ENCODE measurements around the gene CDKN1B. TPM values are rescaled to one million over a fixed set of nuclear protein-coding genes. Genes with fewer than 3 reads are reported as not detected.
A peak's percentile ranks its signal among the peaks of the same experiment; 100 is the strongest.

CDKN1B gene
- total and polyA plus RNA-seq, 2 of the 4 experiments (the other 2 are of a cell fraction): 13.9 to 17.4 TPM

DNA sequence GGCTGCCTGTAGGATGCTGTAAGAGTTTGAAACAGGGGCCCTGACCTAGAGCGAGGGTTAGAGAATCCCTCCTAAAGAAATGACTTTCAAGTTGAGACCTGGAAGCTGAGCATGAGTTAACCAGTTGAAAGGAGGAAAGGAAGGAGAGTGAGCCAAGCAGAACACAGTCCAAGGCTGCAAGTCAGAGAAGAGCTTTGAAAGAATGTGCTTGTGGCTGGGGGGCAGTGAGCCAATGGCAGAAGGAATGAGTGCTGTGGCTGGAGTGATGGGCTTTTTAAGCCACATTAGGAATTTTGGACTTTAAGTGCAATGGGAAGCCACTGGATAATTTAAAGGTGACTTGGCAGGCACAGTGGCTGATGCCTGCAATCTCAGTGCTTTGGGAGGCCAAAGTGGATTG, 18.1 kb downstream of the CDKN1B start:
- Histone ChIP-seq H2AK9ac (replicated peaks; ENCODE audit: low read depth, low read length, poor library complexity) (peak overlapping the region; percentile 69), H2BK20ac (ENCODE audit: low read depth, low read length) (peak overlapping the region; percentile 78; the same call in 1 of the 2 replicates), H3K9me3 (ENCODE audit: control insufficient read depth, insufficient read depth, low read length) (no peaks in the 10 kb centered on the region), H3K36me3 (ENCODE audit: control insufficient read depth, insufficient read depth, low read length) (no peaks in the 10 kb centered on the region), H3K56ac (ENCODE audit: extremely low read depth, insufficient read depth, low read length) (no peak overlapping the region), H4K5ac (ENCODE audit: low read depth, low read length) (peak overlapping the region; percentile 26), H2AK5ac (ENCODE audit: low read depth, low read length) (peak overlapping the region; percentile 76), H3K4me2 (ENCODE audit: low read depth, low read length) (peak overlapping the region; percentile 62), H3K27me3 (ENCODE audit: control insufficient read depth, insufficient read depth, low read length) (no peaks in the 10 kb centered on the region), H3K27ac (ENCODE audit: insufficient read depth, low read length) (peak overlapping the region; percentile 47; the same call in 1 of the 2 replicates), H4K20me1 (ENCODE audit: insufficient read depth, low read length) (0 out of 2 replicates have a peak, but pooled peaks cover 3% of the 10 kb centered on the region), H3K4me1 (ENCODE audit: control insufficient read depth, insufficient read depth, low read length) (peaks cover 15% of the 10 kb centered on the region), H3K9ac (ENCODE audit: low read depth, low read length) (no peak overlapping the region; the same call in 1 of the 2 replicates), H2BK15ac (ENCODE audit: low read depth, low read length) (peak overlapping the region; percentile 88; the same call in 1 of the 3 replicates), H3K9me1 (ENCODE audit: insufficient read depth, low read length) (peaks cover 7% of the 10 kb centered on the region; the same call in 1 of the 2 replicates), H3K4ac (ENCODE audit: low read depth, low read length) (peak overlapping the region; percentile 90), H3K18ac (ENCODE audit: low read depth, low read length) (no peak overlapping the region), H3K79me1 (ENCODE audit: low read depth in 1 of 2, low read length in 2 of 2) (peaks cover 38 to 55% of the 10 kb centered on the region in 2 experiments; a peak in 3 of 4 replicates), H2BK5ac (ENCODE audit: low read depth, low read length, poor library complexity, severe bottlenecking) (peak overlapping the region; percentile 70), H4K91ac (ENCODE audit: insufficient read depth, low read depth, low read length) (peak overlapping the region; percentile 78), H2AFZ (replicated peaks; ENCODE audit: low read length, poor library complexity) (no peak overlapping the region), H3K23ac (ENCODE audit: low read depth, low read length) (peak overlapping the region; percentile 84), H4K8ac (ENCODE audit: low read depth in 2 of 2, low read length in 2 of 2) (peak overlapping the region; percentile 67 to 80; a peak in 3 of 4 replicates), H3K14ac (replicated peaks; ENCODE audit: low read depth, low read length) (peak overlapping the region; percentile 56), H3K4me3 (ENCODE audit: insufficient read depth, low read depth, low read length) (no peak overlapping the region), H2BK120ac (ENCODE audit: low read depth, low read length) (peak overlapping the region; percentile 86)
- WGBS, 2 experiments (ENCODE audit: extremely low coverage in 2 of 2, insufficient read length in 1 of 2): no CpG with 5 or more reads among the region's 1 CpG
- ChIA-PET CTCF (no interaction called here), POLR2A (ENCODE audit: unreplicated experiment) (no interaction called here)
- dilution Hi-C loops (cut with HindIII; ENCODE audit: low sequenced_read_pairs, unreplicated experiment): no loop called here
- ATAC-seq (ENCODE audit: low read depth) (no peak), DNase-seq (no peak)
- in situ Hi-C loops (cut with MboI; ENCODE audit: low sequenced_read_pairs): no loop called here
- BruUV-seq (replicated peaks): no TSS peak
- TF ChIP-seq, protein P1, sequence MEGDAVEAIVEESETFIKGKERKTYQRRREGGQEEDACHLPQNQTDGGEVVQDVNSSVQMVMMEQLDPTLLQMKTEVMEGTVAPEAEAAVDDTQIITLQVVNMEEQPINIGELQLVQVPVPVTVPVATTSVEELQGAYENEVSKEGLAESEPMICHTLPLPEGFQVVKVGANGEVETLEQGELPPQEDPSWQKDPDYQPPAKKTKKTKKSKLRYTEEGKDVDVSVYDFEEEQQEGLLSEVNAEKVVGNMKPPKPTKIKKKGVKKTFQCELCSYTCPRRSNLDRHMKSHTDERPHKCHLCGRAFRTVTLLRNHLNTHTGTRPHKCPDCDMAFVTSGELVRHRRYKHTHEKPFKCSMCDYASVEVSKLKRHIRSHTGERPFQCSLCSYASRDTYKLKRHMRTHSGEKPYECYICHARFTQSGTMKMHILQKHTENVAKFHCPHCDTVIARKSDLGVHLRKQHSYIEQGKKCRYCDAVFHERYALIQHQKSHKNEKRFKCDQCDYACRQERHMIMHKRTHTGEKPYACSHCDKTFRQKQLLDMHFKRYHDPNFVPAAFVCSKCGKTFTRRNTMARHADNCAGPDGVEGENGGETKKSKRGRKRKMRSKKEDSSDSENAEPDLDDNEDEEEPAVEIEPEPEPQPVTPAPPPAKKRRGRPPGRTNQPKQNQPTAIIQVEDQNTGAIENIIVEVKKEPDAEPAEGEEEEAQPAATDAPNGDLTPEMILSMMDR (conservative IDR thresholded peaks at IDR 0.05; ENCODE audit: low read depth, low read length): no peak
- no peak for TF ChIP-seq MXI1 (IDR thresholded peaks at IDR 0.05; ENCODE audit: borderline replicate concordance, low read depth, low read length)
- no peak for TF ChIP-seq CEBPB (IDR thresholded peaks at IDR 0.05; ENCODE audit: low read depth, low read length)
- TF ChIP-seq POLR2A (IDR thresholded peaks at IDR 0.05; ENCODE audit: low read depth, low read length): no peak
- no peak for TF ChIP-seq FOS (IDR thresholded peaks at IDR 0.05; ENCODE audit: low read depth, low read length)
- TF ChIP-seq MAFK (IDR thresholded peaks at IDR 0.05; ENCODE audit: low read depth, low read length): no peak
- TF ChIP-seq, protein P2, sequence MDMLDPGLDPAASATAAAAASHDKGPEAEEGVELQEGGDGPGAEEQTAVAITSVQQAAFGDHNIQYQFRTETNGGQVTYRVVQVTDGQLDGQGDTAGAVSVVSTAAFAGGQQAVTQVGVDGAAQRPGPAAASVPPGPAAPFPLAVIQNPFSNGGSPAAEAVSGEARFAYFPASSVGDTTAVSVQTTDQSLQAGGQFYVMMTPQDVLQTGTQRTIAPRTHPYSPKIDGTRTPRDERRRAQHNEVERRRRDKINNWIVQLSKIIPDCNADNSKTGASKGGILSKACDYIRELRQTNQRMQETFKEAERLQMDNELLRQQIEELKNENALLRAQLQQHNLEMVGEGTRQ (IDR thresholded peaks at IDR 0.05; ENCODE audit: low read depth, low read length): no peak
- no peak for TF ChIP-seq BHLHE40 (IDR thresholded peaks at IDR 0.05; ENCODE audit: low read depth, low read length)
- TF ChIP-seq RFX5 (IDR thresholded peaks at IDR 0.05; ENCODE audit: low read depth, low read length): no peak
- TF ChIP-seq RCOR1 (IDR thresholded peaks at IDR 0.05; ENCODE audit: insufficient replicate concordance, low read length): no peak
- intact Hi-C loops (cut with micrococcal nuclease): no loop called here
